ENCODE data around the gene LRP1-AS.

LRP1-AS gene

GRCh38 chr12:57097554-57097835, 49.9 kb downstream of the LRP1-AS start:
- no peak for DNase-seq (ENCODE audit: low read depth)

- DNase-seq (ENCODE audit: low read depth): no peak
These were observed 50.5 kb downstream of the LRP1-AS start for GRCh38 chr12:57096748-57097553.

GRCh38 chr12:57096099-57096572, 51.3 kb downstream of the LRP1-AS start:
- DNase-seq (ENCODE audit: low read depth): no peak

- DNase-seq (ENCODE audit: low read depth): no peak
These were observed 52.0 kb downstream of the LRP1-AS start for GRCh38 chr12:57095440-57095839.

Data from EH (cell line).